ENCODE data around the gene JARID2. TPM values are rescaled to one million over a fixed set of nuclear protein-coding genes. Genes with fewer than 3 reads are reported as not detected.

Gene JARID2
- polyA plus RNA-seq, 1 of the 3 experiments (the other 2 are of a cell fraction) = 3.4 TPM

DNA sequence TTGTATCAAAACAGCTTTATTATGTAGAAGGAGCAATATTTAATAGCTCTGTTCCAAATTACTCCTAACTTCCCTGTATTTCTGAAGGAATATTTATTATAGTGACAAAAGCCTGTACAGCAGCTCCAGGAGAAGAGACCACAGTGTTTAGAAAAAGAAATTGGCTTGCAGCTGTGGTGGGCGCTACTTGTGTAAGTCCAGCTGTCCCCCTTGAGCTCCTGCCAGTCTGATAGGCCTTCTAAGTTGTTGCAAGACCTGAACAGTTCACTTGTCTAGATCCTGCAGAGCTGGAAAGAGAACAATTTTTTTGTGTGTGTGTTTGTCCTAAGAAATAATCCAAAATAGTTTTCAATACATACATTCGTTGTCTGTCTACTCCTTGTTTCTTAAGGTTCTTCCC lies 86.6 kb downstream of the JARID2 start (continued):
- no peak for TF ChIP-seq YY1 (IDR thresholded peaks at IDR 0.05; ENCODE audit: low read depth)

DNA sequence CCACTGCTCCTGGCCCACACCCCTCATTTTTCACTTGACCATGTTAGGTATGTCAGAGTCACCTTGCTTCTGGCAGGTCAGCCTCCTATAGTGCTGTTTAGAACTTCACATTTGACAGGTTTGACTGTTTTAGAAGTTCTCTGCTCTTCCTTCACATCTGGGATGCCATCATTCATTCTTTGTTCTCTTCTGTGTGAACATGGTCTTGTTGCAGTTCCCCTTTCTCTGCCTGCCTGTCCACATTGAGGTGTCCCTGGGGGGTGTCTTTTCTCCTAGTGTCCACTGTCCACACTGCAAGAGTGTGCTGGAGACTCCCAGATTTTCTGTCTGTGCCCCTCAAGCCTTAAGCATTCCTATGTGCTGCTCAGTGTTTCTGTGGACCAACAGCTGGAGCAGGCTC lies 89.5 kb downstream of the JARID2 start:
- no peak overlapping the region for H2AFZ ChIP-seq (ENCODE audit: low read depth)
- no peak overlapping the region for H3K27ac ChIP-seq (ENCODE audit: low read depth in 2 of 2, low read length in 1 of 2)
- H3K9me2 ChIP-seq = no peaks in the 10 kb centered on the region
- H3K9me3 ChIP-seq = no peaks in the 10 kb centered on the region
- H3K79me2 ChIP-seq (ENCODE audit: insufficient read depth) = peaks cover 34% of the 10 kb centered on the region
- H3F3A ChIP-seq (replicated peaks; ENCODE audit: insufficient read depth) = no peaks in the 10 kb centered on the region
- no peaks in the 10 kb centered on the region for H3K27me3 ChIP-seq (ENCODE audit: insufficient read depth)
- ChIA-PET CTCF (interaction anchor here (0.7 kb wide), 2 partner anchors 69 to 84 kb away, joined by 3 to 4 read pairs; no protein-coding TSS in a partner anchor), POLR2A (no interaction called here)
- H4K20me1 ChIP-seq (ENCODE audit: insufficient read depth) = no peaks in the 10 kb centered on the region
- no peaks in the 10 kb centered on the region for H3K36me3 ChIP-seq (replicated peaks in 1 of 2; ENCODE audit: control insufficient read depth in 1 of 2, insufficient read depth in 2 of 2, low read length in 1 of 2)
- H3K4me2 ChIP-seq = no peak overlapping the region
- H3K4me3 ChIP-seq (ENCODE audit: low read depth in 2 of 2, low read length in 1 of 2) = no peak overlapping the region
- TF ChIP-seq, protein P1, sequence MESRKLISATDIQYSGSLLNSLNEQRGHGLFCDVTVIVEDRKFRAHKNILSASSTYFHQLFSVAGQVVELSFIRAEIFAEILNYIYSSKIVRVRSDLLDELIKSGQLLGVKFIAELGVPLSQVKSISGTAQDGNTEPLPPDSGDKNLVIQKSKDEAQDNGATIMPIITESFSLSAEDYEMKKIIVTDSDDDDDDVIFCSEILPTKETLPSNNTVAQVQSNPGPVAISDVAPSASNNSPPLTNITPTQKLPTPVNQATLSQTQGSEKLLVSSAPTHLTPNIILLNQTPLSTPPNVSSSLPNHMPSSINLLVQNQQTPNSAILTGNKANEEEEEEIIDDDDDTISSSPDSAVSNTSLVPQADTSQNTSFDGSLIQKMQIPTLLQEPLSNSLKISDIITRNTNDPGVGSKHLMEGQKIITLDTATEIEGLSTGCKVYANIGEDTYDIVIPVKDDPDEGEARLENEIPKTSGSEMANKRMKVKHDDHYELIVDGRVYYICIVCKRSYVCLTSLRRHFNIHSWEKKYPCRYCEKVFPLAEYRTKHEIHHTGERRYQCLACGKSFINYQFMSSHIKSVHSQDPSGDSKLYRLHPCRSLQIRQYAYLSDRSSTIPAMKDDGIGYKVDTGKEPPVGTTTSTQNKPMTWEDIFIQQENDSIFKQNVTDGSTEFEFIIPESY (IDR thresholded peaks at IDR 0.05; ENCODE audit: borderline replicate concordance, low read depth) = no peak
- TF ChIP-seq JUND (IDR thresholded peaks at IDR 0.05) (no peak), TEAD4 (IDR thresholded peaks at IDR 0.05; ENCODE audit: borderline replicate concordance, insufficient read depth) (no peak), GABPA (IDR thresholded peaks at IDR 0.05; ENCODE audit: low read depth) (no peak), GATA2 (CRISPR knock-in tag; IDR thresholded peaks at IDR 0.05) (no peak), FOXM1 (IDR thresholded peaks at IDR 0.05; ENCODE audit: low read depth) (no peak), POLR2AphosphoS5 (IDR thresholded peaks at IDR 0.05; ENCODE audit: low read depth, low read length) (no peak), TCF12 (IDR thresholded peaks at IDR 0.05) (no peak), RCOR1 (IDR thresholded peaks at IDR 0.05; ENCODE audit: low read length) (no peak), TAF1 (IDR thresholded peaks at IDR 0.05; ENCODE audit: borderline replicate concordance, low read depth, low read length) (no peak)
- TF ChIP-seq, protein P2, sequence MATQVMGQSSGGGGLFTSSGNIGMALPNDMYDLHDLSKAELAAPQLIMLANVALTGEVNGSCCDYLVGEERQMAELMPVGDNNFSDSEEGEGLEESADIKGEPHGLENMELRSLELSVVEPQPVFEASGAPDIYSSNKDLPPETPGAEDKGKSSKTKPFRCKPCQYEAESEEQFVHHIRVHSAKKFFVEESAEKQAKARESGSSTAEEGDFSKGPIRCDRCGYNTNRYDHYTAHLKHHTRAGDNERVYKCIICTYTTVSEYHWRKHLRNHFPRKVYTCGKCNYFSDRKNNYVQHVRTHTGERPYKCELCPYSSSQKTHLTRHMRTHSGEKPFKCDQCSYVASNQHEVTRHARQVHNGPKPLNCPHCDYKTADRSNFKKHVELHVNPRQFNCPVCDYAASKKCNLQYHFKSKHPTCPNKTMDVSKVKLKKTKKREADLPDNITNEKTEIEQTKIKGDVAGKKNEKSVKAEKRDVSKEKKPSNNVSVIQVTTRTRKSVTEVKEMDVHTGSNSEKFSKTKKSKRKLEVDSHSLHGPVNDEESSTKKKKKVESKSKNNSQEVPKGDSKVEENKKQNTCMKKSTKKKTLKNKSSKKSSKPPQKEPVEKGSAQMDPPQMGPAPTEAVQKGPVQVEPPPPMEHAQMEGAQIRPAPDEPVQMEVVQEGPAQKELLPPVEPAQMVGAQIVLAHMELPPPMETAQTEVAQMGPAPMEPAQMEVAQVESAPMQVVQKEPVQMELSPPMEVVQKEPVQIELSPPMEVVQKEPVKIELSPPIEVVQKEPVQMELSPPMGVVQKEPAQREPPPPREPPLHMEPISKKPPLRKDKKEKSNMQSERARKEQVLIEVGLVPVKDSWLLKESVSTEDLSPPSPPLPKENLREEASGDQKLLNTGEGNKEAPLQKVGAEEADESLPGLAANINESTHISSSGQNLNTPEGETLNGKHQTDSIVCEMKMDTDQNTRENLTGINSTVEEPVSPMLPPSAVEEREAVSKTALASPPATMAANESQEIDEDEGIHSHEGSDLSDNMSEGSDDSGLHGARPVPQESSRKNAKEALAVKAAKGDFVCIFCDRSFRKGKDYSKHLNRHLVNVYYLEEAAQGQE (IDR thresholded peaks at IDR 0.05; ENCODE audit: low read depth, low read length) = no peak
- H3K9ac ChIP-seq = no peak overlapping the region
- DNase-seq = no peak
- H3K4me1 ChIP-seq (ENCODE audit: control insufficient read depth in 1 of 2, insufficient read depth in 2 of 2, low read depth in 1 of 2, low read length in 1 of 2) = peaks cover 12 to 18% of the 10 kb centered on the region in 2 experiments; a peak in 3 of 4 replicates

Measured in SK-N-SH (cell line).